A549 treated with Hydrocortisone at 1 μM for 4 hours (cell line): ENCODE results near the gene PANX2. TPM values are rescaled to one million over a fixed set of nuclear protein-coding genes. Genes with fewer than 3 reads are reported as not detected.

Experiments
- total RNA-seq: library from RNA; stranded (reverse); fragments of 200-300 nt; extraction: Qiagen RNA extraction; gene quantifications from 5 replicates; pipeline ENCODE4 v1.2.3, GENCODE V29; 2022

PANX2 gene
- 5.0 to 5.8 TPM (median 5.5 TPM) in 5 replicates for total RNA-seq

GRCh38 chr22:50170453-50171318, at the start of gene PANX2:
Gene PANX2 (plus strand): TSS chr22:50170731. CDS start chr22:50170731, 0 bp downstream.

GRCh38 chr22:50185375-50186087, 15.0 kb downstream of the PANX2 start, which contains the start of gene TRABD:
Gene TRABD (plus strand): TSS chr22:50185913. CDS start chr22:50193061, 7,148 bp downstream.

GRCh38 chr22:50200461-50201190, 30.1 kb downstream of the PANX2 start, which contains the start of gene SELENOO:
Gene SELENOO (plus strand): TSS chr22:50201011. CDS start chr22:50201037, 26 bp downstream.

Other genes starting within 250 kb of the PANX2 start
- gene PIM3, start 210.0 kb upstream of the PANX2 start, total RNA-seq: 47.7 to 76.4 TPM (median 72.4 TPM) in 5 replicates
- gene IL17REL, start 158.0 kb upstream of the PANX2 start, total RNA-seq: 0.05 to 0.06 TPM in 2 of 5 replicates, not detected in the others
- not detected in 5 replicates for gene TTLL8, start 112.4 kb upstream of the PANX2 start, total RNA-seq
- gene MLC1, start 85.3 kb upstream of the PANX2 start, total RNA-seq: 0.02 TPM in 1 of 5 replicates, not detected in the others
- 0.03 TPM in 1 of 5 replicates, not detected in the others for gene MOV10L1, start 80.7 kb upstream of the PANX2 start, total RNA-seq
- gene TRABD, start 15.2 kb downstream of the PANX2 start, total RNA-seq: 24.5 to 36.3 TPM (median 35.2 TPM) in 5 replicates
- 16.1 to 20.4 TPM (median 19.0 TPM) in 5 replicates for gene SELENOO, start 30.3 kb downstream of the PANX2 start, total RNA-seq
- gene TUBGCP6, start 74.3 kb downstream of the PANX2 start, total RNA-seq: 8.3 to 10.8 TPM (median 9.3 TPM) in 5 replicates
- 8.5 to 11.5 TPM (median 11.1 TPM) in 5 replicates for gene HDAC10, start 80.5 kb downstream of the PANX2 start, total RNA-seq
- 21.1 to 25.9 TPM (median 24.1 TPM) in 5 replicates for gene MAPK12, start 91.0 kb downstream of the PANX2 start, total RNA-seq
- gene MAPK11, start 99.6 kb downstream of the PANX2 start, total RNA-seq: 5.9 to 7.3 TPM (median 6.9 TPM) in 5 replicates
- 101 to 122 TPM (median 108 TPM) in 5 replicates for gene PLXNB2, start 136.9 kb downstream of the PANX2 start, total RNA-seq
- 2.0 to 3.7 TPM (median 2.8 TPM) in 5 replicates for gene DENND6B, start 156.3 kb downstream of the PANX2 start, total RNA-seq
- 9.1 to 13.3 TPM (median 12.5 TPM) in 5 replicates for gene PPP6R2, start 172.6 kb downstream of the PANX2 start, total RNA-seq